HG03565 (cell line): ENCODE data around the gene CCL21.

Experiments used
- ATAC-seq: cut with Tn5 transposase; IDR thresholded peaks from one replicate; pipeline ENCODE4 v1.9.1; 2021; ENCODE audit warnings: mild to moderate bottlenecking, moderate library complexity; ENCODE audit not compliant: unreplicated experiment

The CCL21 gene

DNA sequence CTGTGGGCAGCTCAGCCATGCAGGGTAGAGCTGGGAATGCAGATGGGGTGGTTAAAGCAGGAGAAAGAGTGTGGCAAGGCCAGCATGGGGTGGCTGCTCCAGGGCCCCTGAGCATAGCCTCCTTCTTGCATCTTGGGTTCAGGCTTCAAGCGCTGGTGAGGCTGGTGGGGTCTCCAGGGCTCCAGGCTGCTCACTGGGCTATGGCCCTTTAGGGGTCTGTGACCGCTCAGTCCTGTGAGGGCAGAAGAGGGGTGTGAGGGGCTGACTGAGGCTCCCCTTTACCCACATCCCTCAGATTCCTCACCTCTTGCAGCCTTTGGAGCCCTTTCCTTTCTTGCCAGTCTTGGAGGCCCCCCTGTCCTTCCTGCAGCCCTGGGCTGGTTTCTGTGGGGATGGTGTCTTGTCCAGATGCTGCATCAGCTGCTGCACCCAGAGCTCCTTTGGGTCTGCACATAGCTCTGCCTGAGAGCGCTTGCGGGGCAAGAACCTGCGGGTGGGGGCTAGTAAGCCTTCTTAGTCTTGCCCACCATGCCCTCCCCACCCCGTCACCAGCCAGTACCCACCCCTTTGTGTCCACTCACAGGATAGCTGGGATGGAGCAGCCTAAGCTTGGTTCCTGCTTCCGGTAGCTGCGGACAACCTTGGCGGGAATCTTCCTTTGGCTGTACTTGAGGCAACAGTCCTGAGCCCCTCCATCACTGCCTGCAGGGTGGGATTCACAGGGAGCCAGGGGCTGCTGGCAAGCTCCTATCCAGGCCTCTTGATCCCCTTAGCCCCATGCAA, 549 bp downstream of the CCL21 start:
- ATAC-seq, result no peak

DNA sequence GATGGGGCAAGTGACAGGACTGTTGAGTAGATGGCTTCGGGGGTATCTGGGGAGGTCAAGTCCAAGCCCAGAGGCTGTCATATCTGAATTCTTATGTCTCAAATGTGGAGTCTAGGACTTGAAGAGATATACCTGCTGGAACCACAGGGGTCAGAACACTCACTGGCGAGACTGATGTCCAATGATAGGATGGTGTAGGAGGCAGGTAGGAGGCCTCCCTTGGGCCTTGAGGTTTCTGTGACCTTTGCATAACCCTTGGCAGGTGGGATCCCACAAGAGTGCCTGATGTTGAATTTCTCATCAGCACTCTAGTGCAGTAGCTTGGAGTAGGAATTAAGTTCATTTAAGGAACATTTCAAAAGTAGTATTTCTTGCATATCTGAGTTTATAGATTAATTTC, 2.8 kb downstream of the CCL21 start:
- ATAC-seq, result no peak

DNA sequence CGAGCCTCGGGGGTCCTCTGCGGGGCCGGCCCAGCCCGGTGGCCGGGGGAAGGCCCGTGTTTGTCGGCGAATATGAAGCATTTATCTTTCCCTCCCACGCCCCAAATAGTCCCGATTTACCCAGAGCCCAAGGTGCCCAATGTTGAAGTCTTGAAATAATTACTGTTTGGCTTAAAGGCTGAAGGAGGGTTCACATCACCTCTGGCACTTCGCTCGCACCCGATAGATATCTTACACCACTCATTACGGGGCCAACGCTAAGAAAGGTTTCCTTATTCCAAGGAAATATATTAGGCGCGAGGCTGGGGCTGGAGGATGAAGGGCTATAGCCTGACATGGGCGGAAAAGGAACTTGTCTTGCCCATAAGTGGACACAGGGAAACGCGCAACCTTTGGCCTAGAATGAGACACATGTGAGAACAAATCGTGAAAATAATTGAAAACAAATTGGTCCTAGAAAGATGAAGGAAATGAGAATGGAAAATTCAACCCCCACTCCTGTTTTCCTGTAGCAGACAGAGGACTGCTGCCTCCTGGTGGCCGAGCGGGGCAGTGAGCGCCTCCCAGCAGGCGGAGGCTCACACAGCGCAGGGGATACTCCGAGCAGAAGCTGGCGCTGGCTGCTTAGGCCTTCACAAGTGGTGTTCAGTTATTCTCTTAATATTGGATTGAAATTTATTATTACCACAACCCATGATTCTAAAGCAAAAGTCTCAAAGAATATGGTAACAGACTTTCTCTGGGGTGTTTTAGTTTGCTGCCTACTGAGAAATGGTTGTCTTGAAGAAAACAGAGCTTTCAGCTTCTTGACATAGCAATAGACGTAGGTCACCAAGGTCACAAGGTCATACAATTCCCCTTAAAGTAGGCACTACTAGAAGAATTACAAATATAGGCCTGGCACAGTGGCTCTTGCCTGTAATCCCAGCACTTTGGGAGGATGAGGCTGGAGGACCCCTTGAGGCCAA, 7.9 kb downstream of the CCL21 start:
- peak; percentile 65 for ATAC-seq

DNA sequence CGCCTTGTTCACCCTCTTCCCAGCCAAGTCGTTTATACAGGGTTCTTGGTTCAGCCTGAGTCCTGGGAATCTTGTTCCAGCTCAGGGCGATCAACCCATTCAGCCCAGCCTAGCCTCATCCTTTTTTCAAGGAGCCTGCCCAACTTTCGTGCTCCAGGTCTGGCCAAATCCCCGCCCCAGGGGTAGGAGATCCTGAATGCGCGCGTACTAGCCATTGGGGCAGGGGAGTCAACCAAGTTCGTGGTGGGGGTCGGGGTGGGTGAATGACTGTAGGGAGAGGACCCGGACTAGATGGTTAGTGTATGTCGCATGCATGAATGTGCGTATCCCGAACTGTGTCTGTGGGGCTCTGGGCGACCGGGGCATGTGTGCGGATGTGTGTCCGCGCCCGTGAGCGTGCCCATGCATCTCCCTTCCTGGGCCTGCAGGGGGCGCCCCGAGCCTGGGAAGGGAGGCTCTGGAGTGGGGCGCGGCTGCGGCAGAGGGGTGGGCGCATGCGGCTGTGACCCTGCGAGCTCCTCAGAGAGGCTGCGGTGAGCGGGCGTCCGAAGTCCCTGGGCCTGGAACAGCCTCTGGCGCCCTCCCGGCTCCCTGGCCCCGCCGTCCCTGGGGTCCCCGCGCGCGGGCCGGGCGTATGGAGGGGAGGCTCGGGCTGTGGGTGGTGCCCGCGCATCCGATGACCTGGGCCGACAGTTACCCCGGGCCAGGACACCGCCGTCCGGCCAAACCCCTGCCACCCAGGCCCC, 8.7 kb downstream of the CCL21 start:
- ATAC-seq, result no peak

DNA sequence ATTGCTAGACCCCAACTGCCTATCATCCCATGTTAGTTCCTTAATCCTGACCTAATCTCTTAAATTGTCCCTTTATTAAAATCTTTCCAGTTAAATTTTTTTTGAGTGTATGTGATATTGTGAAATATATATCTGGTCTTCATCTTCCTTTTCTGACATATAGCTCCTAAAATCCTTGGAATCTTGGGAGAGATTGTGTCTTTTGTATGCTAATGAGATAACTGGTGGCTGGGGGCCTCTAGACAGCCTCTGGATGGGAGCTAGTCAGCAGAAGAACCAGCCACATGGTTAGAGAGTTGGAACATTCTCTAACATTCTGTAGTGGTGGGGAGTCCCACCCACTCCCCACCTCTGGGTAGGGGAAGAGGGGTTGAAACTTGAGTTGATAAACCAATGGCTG, 15.1 kb downstream of the CCL21 start:
- ATAC-seq, result no peak

DNA sequence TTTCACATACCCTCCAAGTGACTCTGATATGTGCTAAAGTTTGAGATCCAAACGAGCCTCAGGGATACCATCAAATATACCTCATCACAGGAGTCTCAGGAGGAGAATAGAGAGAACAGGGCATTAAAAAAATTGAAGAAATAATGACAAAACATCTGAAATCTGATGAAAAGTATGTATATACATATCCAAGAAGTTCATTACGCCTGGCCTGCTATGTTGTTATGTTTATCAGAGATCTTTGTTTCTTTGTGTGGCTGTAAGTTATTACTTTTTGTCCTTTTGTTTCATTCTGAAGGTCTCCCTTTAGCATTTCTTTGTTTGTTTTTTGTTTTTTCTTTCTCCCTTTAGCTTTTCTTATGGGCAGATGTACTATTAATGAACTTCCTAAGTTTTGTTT, 16.4 kb downstream of the CCL21 start:
- ATAC-seq, result no peak

DNA sequence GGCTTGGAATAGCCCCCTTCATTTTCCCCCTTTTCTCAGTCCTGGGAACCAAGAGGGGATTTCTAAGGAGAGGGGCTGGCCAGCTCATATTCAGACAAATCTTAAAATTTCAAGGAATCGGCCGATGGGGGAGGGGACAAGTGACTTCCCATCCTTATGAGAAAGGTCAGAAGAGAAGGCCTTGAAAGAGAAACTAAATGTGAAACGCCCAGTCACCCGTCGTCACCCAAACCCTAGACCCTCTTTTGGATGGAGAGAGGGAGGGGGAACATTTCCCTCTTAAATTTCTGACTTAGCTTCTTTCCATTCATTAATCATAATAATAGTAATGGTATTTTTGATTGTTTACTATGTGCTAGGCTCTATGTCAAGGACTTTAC, 18.0 kb downstream of the CCL21 start:
- no peak for ATAC-seq

DNA sequence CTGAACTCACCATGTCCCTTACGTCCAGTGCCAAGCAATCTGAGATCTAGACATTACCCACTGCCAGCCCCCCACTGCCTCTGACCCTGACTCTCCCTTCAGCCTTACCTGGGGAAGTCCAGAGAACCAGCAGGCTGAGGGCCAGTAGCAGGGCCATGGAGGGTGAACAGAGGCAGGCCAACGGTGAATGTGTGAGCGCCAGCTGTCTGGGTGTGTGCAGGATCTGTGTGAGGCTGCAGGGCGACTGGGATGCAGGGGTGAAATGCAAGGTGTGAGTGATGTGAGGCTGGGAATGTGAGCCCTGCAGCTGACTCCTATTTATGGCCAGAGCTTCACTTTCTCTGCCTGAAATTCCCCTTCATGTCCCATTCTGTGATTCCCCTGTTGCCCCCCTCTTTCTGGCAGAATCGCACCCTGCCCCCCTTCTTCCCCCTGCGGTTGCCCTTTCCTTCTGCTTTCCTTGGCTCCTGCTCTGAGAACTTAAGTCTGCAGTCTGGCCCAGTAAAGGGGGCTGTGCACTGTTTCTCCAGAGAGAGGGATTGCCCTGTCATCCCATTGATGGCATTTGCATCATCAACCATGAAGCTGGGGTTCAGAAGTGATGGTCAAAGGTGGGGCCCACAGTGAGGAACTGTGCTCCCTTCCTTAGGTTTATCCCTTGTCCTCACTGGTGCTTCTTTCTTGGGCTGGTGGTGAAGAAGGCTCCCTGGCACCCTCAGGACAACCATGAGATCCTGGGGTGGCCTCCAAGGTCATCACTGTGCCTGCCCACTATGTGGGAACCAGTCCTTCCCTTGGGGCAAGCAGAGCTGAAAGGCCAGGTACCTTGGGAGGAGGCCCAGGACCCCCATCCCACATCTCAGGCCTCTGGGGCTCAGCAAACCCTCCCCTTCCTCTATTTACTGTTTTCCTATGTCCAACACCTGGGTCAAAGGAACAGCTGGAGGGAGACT, 18.7 kb downstream of the CCL21 start, which contains the start of gene CCL19:
Gene CCL19, minus strand, starts transcription at position 294 of the 953 bp plus-strand sequence. Its CDS starts 137 bp downstream, at position 157.
- no peak for ATAC-seq

DNA sequence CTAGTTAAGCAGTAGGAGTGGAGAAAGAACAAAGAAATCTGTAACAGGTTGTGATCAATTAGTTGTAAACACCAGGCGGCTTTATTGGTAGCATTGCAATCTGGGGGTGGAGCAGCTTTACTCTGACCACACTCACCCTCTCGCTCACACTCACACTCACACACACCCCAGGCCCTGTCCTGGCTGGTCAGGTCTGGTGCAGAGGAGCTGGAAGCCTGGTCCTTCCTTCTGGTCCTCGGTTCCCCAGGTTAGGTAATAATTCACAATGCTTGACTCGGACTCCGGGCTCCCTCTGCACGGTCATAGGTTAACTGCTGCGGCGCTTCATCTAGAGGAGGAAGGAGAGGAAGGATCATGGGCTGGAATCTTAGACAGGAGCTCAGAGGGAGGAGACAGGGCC, 20.4 kb downstream of the CCL21 start:
- no peak for ATAC-seq

DNA sequence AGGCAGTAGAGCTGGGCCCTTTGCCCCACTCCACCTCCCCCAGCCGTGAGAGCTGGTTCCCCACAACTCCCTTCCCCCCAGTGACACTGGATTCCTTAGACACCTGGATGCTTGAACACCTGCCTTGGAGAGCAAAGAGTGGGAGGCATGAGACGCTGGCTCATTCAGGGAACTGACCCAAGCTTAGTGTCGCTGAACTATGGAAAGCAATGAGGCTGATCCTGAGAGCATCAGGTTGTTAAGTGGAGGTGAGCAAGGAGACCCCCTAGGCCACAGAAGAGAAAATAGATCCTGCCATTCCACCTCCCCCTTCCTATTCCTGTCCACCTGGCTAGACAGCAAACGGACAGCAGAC, 20.8 kb downstream of the CCL21 start:
- no peak for ATAC-seq

DNA sequence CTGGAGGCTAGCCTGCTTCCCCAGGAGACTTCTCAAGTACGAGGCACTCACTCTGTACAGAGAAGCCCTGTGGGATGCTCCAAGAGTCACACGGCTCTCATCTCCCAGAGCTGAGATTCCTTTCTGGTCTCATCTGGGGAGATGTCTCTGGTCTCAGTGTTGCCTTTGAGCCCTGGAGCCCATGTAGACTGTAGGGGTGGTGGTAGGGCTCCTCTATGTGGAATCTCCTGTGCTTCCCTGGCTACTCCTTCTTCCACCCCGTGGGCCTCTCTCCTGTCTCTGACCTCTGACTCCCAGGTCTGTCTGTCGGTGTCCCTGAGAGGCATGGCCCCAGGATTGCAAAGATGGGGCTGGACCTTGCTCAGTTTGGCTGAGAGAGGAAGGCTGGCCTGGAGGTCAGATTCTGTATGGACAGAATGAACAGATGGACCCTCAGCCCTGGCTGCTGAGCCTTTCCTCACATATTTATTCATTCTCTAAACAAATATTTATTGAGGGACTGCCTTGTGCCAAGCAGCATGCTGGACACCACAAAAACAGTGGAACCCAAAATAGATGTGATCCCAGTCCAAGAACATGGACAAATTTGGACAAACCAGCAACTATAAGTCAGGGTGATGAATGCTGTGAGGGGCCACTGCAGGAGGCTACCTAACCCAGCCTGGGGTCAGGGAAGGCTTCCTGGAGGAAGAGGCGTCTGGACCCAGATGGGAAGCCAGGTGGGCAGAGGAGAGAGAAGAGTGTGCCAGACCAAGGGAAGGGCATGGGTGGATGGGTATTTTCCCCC, 21.4 kb downstream of the CCL21 start:
- no peak for ATAC-seq

DNA sequence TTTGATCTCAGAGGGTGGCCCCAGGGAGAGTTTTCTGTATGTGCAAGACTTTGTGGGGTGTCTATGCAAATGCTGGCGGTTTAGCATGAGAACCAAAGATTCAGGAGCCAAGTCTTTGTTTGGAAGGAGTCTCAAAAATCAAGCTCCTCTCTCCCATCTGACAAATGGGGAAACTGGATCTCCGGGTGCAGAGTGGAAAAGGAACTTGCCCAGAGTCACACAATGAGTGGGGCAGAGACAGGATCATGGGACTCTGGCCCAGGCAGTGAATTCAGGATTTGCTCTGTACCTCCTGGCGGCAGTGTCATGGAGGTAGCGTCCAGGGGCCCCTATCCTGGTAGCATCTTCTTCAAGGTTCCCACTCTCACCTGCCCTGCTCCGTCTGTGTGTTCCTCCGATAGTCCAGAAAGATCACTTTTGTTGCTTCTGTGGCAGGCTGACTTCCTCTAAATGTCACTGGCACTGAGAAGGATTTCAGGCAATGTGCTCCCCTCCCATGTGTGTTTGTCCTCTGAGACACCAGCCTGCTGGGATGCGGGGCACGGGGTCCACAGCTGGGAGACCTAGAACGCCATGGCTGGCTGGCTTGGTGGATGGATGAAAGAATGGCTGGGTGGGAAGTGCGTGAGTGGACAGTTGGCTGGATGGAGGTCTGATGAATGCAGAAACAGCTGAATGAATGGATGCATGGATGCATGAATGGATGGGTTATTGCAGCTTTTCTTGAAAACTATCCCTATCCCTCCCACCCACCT, 22.5 kb downstream of the CCL21 start:
- ATAC-seq, result no peak

DNA sequence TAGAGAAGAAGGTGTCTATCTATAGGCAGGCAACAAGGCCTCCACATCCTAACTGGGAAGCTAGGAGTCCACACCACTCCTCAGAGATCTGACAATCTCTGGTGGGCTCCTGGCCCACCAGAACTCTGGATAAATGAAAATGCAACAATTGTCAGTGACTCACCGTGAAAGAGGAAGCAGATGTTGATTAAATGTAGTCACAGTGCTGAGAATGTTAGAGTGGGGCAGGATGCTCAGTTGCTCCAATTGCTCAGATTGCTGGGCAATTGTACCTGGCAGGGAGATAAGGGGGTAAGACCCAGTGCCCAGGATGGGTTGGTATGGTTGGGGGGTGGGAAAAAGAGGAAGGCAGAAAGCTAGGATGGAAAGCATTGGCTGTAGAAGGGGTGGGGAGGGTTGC, 23.2 kb downstream of the CCL21 start:
- no peak for ATAC-seq

DNA sequence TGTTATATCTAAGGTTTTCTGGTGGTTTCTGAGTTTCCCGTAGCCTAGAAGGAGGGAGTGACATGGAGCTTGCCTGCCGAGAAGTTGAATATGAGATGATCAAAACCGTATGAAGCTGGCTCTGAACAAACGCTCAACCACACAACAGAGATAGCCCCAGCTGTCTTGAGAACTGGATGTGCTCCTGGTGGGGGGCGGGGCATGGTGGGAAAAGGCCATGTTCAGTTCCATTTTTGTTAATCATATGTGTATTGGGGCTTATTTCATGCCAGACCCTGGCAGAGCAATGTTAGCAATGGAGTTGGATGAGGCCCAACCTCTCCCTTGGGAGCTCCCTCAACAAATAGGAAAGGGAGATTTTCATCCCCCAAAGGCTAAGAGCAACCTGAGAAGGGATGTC, 23.7 kb downstream of the CCL21 start:
- no peak for ATAC-seq

DNA sequence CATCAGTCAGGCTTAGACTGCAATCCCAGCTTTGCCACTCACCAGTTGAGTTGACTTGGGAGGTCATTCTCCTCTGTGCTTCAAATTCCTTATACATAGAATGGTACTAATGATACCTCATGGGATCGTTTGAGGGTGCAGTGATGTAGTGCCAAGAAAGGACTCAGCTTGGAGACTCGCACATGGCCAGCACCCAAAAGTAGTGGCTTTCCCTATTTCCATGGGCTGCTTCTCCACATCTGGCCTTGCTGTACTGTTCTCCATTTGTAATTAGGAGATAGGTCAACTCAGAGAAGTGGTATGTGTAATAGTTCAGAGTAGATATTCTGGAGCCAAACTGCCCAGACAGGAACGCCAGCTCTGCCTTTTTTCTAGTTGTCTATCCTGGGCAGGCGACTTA, 24.3 kb downstream of the CCL21 start:
- no peak for ATAC-seq

DNA sequence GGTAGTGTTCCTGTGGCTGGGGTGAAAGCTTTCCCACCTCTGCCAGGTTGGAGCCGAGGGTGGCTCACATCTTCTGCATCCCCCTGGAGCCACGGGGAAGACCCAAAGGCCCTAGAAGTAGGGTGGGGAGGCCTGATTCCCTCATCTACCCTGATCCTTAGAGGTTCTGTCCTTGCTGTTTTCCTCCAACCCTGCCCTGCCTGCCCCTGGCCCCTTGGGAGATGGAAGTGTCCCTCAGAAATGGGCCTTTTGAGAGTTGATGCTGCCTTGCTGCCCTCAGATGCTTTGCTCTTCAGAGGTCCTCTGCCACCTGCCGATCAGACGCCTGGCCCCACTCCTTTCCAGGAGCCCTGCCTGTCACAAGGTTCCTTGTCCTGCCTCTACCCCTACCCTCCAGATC, 25.1 kb downstream of the CCL21 start:
- ATAC-seq, result no peak

DNA sequence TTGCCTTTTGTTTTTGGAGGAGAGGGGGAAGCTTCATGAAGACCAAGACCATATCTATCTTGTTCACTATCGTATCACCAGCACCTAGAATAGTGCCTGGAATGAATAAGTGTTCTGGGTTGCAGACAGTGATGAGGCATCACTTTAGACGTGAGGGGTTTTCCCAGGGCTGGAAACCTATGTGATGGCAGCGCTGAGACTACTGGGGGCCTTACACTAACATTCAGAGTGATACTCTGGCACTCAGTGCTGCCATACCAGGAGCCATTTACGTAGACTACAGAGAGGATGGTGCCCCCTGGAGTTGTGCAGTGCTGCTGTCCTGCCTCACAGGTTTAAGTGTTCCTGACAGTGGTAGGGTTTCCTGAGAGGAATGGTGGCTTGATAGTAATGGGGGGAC, 25.8 kb downstream of the CCL21 start:
- ATAC-seq, result no peak

DNA sequence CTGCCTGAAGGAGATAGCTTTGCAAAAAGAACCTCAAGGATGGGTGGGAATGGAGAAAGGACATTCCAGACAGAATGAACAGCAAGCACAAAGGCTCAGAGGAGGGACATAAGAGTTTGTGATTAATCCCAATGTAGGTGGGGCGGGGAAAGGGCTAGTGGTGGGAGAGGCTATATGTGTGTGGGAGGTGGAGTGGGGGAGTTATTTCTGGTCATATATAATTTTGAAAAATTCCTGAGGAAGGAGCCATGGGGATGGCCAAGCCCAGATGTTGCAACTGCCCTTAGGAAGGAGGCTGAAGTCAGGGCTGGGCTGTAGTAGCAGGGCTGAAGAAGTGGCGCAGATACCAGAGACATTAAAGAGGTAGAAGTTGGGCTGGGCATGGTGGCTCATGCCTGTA, 34.1 kb downstream of the CCL21 start:
- ATAC-seq, result no peak
